Renal cortex interstitium (tissue), 11 donors: ENCODE results near the gene HECTD3. TPM values are rescaled to one million over a fixed set of nuclear protein-coding genes. Genes with fewer than 3 reads are reported as not detected.
"Not testable (repeated sequence)": the region's sequence is repeated elsewhere in the genome, so short reads cannot be mapped to it uniquely, and the experiment has no call there.

ENCODE experiments used
- DNase-seq, 11 donors: peaks; one replicate each; pipeline ENCODE4 v3.0.0-alpha.2; 2013; ENCODE audit warnings: low read depth in 9 of 11, low spot score in 4 of 11; ENCODE audit errors: extremely low read depth in 1 of 11
- polyA plus RNA-seq, 3 donors: library from polyadenylated mRNA; unstranded; fragments of 120-200 nt; gene quantifications; one replicate each; pipeline ENCODE4 v1.2.1, GENCODE V29; 2013; ENCODE audit not compliant: insufficient read length in 3 of 3

The HECTD3 gene
- polyA plus RNA-seq, 3 donors: 32.2 to 35.2 (median 32.3) TPM

- no peak for DNase-seq
Observed at GRCh38 chr1:45002650-45003645, 8.2 kb downstream of the HECTD3 start.

- not testable (repeated sequence) for DNase-seq
Observed at GRCh38 chr1:45001576-45001975, 9.5 kb downstream of the HECTD3 start.

DNA sequence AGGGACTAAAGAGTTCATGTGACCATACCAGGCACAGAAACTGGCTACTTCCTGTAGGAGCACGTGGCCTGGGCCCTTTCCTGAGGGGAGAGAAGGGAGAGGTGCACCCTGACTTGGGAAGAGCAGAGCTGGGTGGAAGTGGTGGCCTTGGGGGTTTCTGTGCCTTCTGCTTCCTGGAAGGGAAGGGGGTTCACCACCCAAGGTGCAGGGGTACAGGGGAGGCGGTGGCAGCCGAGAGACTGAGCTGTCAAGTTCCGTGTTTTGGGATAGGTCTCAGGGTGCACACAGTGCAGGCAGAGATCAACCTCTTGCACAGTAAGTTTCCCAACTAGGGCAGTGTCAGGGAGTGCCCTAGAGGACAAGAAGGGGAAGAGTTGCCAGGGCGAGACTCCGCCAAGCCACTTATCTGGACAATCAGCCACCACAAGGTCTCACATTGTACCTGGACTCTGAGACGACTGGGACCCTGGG, 10.1 kb downstream of the HECTD3 start:
- no peak for DNase-seq

DNA sequence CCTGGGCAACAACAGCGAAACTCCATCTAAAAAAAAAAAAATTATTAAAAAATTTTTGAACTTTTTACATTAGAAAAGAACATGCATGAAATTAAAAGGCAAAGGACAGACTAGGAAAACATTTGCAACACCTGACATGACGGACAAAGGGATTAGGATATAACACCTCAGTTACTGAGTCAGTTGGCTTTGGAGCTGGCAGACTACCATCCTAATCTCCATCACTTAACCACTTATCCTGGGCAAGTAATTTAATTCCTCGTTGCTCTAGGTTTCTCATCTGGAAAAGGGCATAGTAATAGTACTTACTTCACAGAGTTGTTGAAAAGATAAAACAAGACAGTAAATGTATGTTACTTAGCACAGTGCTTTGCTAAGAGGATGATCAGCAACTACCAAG, 11.9 kb downstream of the HECTD3 start:
- no peak for DNase-seq

DNA sequence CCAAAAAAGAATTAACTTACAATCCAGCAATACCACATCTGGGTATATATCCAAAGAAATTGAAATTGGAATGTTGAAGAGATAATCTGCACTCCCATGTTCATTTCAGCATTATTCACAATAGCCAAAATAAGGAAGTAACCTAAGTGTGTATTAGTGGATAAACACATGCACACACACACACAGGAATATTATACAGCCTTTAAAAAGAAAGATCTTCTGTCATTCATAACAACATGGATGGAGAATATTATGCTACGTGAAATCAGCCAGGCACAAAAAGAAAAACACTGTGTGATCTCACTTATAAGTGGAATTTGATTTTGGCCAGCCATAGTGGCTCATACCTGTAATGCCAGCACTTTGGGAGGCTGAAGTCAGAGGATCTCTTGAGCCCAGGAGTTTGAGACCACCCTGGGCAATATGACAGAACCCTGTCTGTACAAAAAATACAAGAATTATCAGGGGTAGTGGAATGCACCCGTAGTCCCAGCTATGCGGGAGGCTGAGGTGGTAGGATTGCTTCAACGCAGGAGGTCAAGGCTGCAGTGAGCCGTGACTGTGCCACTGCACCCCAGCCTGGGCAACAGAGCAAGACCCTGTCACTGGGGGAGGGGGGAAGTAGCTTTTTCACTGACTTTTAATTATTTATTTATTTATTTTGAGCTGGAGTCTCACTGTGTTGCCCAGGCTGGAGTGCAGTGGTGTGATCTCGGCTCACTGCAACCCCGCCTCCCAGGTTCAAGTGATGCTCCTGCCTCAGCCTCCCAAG, 15.5 kb downstream of the HECTD3 start:
- DNase-seq: no peak

DNA sequence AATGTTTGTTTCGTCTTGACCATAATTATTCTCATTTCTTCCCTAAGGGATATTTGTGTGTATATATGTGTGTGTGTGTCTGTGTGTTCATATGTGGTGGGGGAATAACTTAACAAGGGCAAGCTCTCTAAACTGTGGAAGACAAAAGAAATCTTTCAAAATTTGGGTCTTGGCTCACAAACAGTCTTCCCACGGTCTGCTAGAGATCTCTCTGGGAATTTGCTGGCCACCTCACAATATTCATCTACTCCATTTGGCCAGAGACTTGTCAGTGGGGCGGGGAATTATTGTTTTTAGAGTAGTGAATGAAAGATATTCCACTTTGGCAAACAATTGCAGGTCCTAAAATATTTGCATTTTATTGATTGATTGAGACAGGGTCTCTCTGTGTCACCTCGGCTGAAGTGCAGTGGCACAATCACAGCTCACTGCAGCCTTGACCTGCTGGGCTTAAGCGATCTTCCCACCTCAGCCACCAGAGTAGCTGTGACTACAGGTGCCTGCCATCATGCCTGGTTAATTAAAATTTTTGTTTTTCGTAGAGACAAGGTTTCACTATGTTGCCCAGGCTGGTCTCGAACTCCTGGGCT, 16.7 kb downstream of the HECTD3 start:
- no peak for DNase-seq

DNA sequence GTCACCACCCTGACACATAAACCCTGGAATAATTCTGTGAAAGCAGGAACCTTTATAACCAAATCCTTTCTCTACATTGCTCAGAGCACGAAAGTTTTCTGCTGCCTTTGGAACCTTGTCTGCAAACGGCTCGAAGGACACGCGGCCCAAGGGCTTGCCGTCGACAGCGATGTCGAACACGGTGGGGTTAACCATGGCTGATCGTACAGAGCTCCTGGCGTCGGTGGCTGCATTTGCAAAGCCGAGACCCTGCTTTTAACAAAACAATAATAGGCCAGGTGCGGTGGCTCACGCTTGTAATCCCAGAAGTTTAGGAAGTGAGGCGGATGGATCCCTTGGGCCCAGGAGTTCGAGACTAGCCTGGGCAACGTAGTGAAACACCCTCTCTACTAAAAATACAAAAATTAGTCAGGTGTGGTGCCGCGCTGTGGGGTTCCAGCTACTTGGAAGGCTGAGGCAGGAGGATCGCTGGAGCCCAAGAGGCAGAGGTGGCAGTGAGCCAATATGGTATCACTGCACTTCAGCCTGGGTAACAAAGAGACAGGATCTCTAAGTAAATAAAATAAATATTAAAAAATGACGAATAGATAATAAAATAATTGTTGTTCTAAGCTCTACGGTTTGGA, 22.5 kb downstream of the HECTD3 start:
- no peak for DNase-seq

DNA sequence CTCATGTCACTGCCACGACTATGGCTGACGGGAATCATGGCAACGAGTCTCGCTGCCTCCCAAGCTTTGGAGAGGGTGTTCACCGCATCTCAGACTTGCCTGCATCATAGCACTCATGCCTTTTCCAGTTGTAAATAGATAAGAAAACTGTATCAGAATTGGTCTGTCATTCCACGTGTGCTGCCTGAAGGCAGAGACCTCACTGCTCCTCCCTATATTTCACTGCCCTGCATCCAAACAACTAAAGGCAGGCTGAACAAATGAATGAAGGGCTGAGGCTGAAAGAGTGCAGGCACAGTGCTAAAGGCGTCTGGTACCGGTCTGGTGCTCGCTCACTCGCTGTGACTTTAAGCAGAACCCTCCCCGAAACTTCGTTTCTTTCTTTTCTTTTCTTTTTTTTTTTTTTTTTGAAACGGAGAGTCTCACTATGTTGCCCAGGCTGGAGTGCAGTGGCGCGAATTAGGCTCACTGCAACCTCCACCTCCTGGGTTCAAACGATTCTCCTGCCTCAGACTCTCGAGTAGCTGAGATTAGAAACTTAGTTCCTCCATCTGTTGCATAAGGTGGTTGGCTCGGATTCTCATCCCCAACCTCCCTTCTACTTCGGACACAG, 25.3 kb downstream of the HECTD3 start:
- no peak for DNase-seq

- not testable (repeated sequence) for DNase-seq
Observed at GRCh38 chr1:44977372-44977771, 33.8 kb downstream of the HECTD3 start.

GRCh38 chr1:44976252-44976651, 34.9 kb downstream of the HECTD3 start:
- DNase-seq: no peak

DNA sequence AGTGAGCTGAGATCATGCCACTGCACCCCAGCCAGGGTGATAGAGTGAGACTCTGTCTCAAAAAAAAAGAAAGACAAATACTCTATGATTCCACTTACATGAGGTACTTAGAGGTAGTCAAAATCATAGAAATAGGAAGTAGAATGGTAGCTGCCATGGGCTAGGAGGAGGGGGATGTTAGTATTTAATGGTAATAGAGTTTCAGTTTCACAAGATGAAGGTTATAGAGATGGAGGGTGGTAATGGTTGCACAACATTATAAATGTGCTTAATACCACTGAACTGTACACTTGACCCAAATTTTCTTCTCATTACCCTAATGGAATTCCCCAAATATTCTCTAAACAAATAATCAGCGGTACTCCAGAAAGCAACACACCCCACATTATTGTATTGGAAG, 37.5 kb downstream of the HECTD3 start:
- DNase-seq: no peak

- no peak for DNase-seq
Observed at GRCh38 chr1:44970317-44970716, 40.8 kb downstream of the HECTD3 start.

- no peak for DNase-seq
Observed at GRCh38 chr1:44964396-44964795, 46.7 kb downstream of the HECTD3 start.

DNA sequence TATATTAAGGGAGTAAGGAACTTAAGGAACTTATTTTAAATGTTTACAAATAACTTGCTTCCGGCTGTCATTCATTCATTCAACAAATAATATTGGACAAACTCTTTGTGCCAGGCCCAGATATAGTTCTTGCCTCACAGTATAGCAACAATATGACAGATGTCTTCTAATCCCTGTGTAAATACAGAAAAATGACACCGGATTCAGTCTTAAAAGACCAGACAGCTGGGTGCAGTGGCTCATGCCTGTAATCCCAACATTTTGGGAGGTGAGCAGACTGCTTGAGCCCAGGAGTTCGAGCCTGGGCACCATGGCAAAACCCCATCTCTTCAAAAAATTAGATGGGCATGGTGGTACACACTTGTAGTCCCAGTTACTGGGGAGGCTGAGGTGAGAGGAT, 48.4 kb downstream of the HECTD3 start:
- DNase-seq: no peak

DNA sequence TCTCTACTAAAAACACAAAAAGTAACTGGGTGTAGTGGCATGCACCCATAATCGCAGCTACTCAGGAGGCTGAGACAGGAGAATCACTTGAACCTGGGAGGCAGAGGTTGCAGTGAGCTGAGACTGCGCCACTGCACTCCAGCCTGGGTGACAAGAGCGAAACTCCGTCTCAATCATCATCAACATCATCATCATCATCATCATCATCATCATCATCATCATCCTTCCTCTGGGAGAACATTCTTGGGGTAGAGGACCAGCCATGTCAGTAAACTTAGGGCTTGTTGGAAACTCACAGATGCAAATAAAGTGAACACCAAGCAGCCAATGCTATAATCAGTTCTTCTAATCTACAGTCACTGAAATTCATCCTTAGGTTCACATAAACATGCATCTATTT, 49.1 kb downstream of the HECTD3 start:
- DNase-seq: not testable (repeated sequence)

- not testable (repeated sequence) for DNase-seq
Observed at GRCh38 chr1:44957566-44957965, 53.6 kb downstream of the HECTD3 start.

- not testable (repeated sequence) for DNase-seq
Observed at GRCh38 chr1:44956077-44956476, 55.0 kb downstream of the HECTD3 start.
